CD14-positive monocyte (primary cell): ENCODE results near the gene TMEM61. TPM values are rescaled to one million over a fixed set of nuclear protein-coding genes. Genes with fewer than 3 reads are reported as not detected.

ENCODE experiments used
- DNase-seq, 3 donors: peaks; one replicate each; pipeline ENCODE4 v3.0.0-alpha.2; 2011 to 2022
- H2AFZ ChIP-seq: 2 replicates; pipeline ENCODE4 v1.6.0; 2012; ENCODE audit warnings: mild to moderate bottlenecking, low read depth, low read length, inconsistent platforms; ENCODE audit not compliant: insufficient read depth, poor library complexity, severe bottlenecking
- H3K27ac ChIP-seq, 2 donors: 1 replicate in 1 of 2; 2 replicates in 1 of 2; pipeline ENCODE4 v1.5.1; 2012 to 2013; ENCODE audit warnings: low read length in 2 of 2, control low read depth in 1 of 2, inconsistent platforms in 1 of 2, low read depth in 1 of 2, mild to moderate bottlenecking in 1 of 2
- H3K27me3 ChIP-seq, 2 donors: one replicate each; pipeline versions ENCODE4 v1.6.0 to v1.6.1; 2011 to 2013; ENCODE audit warnings: low read length in 2 of 2; ENCODE audit not compliant: control insufficient read depth in 2 of 2, insufficient read depth in 2 of 2
- H3K36me3 ChIP-seq, 2 donors: replicated peaks in 1 of 2; 1 replicate in 1 of 2; 2 replicates in 1 of 2; pipeline versions ENCODE4 v1.5.1 to v1.6.1; 2012 to 2013; ENCODE audit warnings: low read length in 2 of 2, control low read depth in 1 of 2, inconsistent platforms in 1 of 2, mild to moderate bottlenecking in 1 of 2; ENCODE audit not compliant: insufficient read depth in 2 of 2, control insufficient read depth in 1 of 2
- H3K4me1 ChIP-seq, 2 donors: 1 replicate in 1 of 2; 2 replicates in 1 of 2; pipeline versions ENCODE4 v1.5.1 to v1.6.1; 2012 to 2013; ENCODE audit warnings: low read length in 2 of 2, control low read depth in 1 of 2, inconsistent platforms in 1 of 2, mild to moderate bottlenecking in 1 of 2, moderate library complexity in 1 of 2; ENCODE audit not compliant: insufficient read depth in 2 of 2, control insufficient read depth in 1 of 2
- H3K4me2 ChIP-seq: replicated peaks from 2 replicates; pipeline ENCODE3; 2012; ENCODE audit warnings: low read length, moderate library complexity, mild to moderate bottlenecking; ENCODE audit not compliant: poor library complexity, severe bottlenecking; ENCODE audit errors: extremely low read depth
- H3K4me3 ChIP-seq, 3 experiments: fragments of 200-600 bp in 1 of 3; sonication (generic) in 1 of 3; replicated peaks in 1 of 3; 1 replicate in 2 of 3; 2 replicates in 1 of 3; pipeline ENCODE4 v1.5.1; 2011 to 2013; ENCODE audit warnings: low read length in 3 of 3, mild to moderate bottlenecking in 3 of 3, control low read depth in 2 of 3, low read depth in 2 of 3, inconsistent platforms in 1 of 3, moderate library complexity in 1 of 3
- H3K79me2 ChIP-seq: 2 replicates; pipeline ENCODE4 v1.6.0; 2012; ENCODE audit warnings: mild to moderate bottlenecking, control low read depth, inconsistent platforms, low read length, moderate library complexity; ENCODE audit not compliant: insufficient read depth
- H3K9ac ChIP-seq: 2 replicates; pipeline ENCODE4 v1.6.0; 2017; ENCODE audit warnings: low read length, mild to moderate bottlenecking; ENCODE audit not compliant: insufficient read depth, poor library complexity, severe bottlenecking
- H3K9me3 ChIP-seq, 2 donors: replicated peaks in 1 of 2; 1 replicate in 1 of 2; 2 replicates in 1 of 2; pipeline versions ENCODE4 v1.5.1 to v1.6.1; 2012 to 2013; ENCODE audit warnings: low read length in 2 of 2, control low read depth in 1 of 2; ENCODE audit not compliant: control insufficient read depth in 1 of 2, insufficient read depth in 1 of 2
- H4K20me1 ChIP-seq: 2 replicates; pipeline ENCODE4 v1.6.0; 2012; ENCODE audit warnings: mild to moderate bottlenecking, low read length, control low read depth, moderate library complexity; ENCODE audit not compliant: insufficient read depth
- H3K27ac Mint-ChIP-seq, 7 donors: one replicate each; pipeline ENCODE4 v1.8.0; 2020; ENCODE audit warnings: mild to moderate bottlenecking in 7 of 7, mixed read lengths in 7 of 7, moderate library complexity in 6 of 7, inconsistent platforms in 2 of 7
- H3K27me3 Mint-ChIP-seq, 3 donors: one replicate each; pipeline ENCODE4 v1.8.0; 2021 to 2022; ENCODE audit warnings: low read depth in 3 of 3, mild to moderate bottlenecking in 3 of 3, mixed read lengths in 3 of 3, moderate library complexity in 3 of 3, inconsistent platforms in 1 of 3
- H3K36me3 Mint-ChIP-seq, 2 donors: one replicate each; pipeline ENCODE4 v1.8.0; 2020; ENCODE audit warnings: mixed read lengths in 2 of 2, inconsistent platforms in 1 of 2, mild to moderate bottlenecking in 1 of 2
- H3K4me1 Mint-ChIP-seq: one replicate; pipeline ENCODE4 v1.8.0; 2020; ENCODE audit warnings: mild to moderate bottlenecking, mixed read lengths
- H3K4me3 Mint-ChIP-seq, 2 donors: one replicate each; pipeline ENCODE4 v1.8.0; 2020; ENCODE audit warnings: mild to moderate bottlenecking in 2 of 2, mixed read lengths in 2 of 2, moderate library complexity in 1 of 2
- H3K9me3 Mint-ChIP-seq, 7 donors: one replicate each; pipeline ENCODE4 v1.8.0; 2020 to 2022; ENCODE audit warnings: mixed read lengths in 7 of 7, mild to moderate bottlenecking in 6 of 7, moderate library complexity in 6 of 7, inconsistent platforms in 2 of 7
- CTCF ChIP-seq: fragments of 200-600 bp; IDR thresholded peaks from one replicate; pipeline ENCODE4 v1.8.0; 2022; ENCODE audit warnings: antibody characterized with exemption, mild to moderate bottlenecking
- WGBS: methylation state at CpG from one replicate; pipeline ENCODE4 v1.1.5; 2013; ENCODE audit warnings: missing lambda C conversion rate; ENCODE audit not compliant: insufficient coverage; 5-methylcytosine and 5-hydroxymethylcytosine counted together
- intact Hi-C, 2 donors: fragments of 100-400 bp; cut with micrococcal nuclease; formaldehyde crosslinking; loops; one replicate each; pipeline versions ENCODE4 v1.15.0 to v1.15.1; 2023
- polyA minus RNA-seq: library from RNA; depleted of rRNA, polyadenylated mRNA; stranded (reverse); fragments of >200 nt; gene quantifications from 2 replicates; pipeline ENCODE4 v1.2.3, GENCODE V29; 2012
- polyA plus RNA-seq, 3 donors: library from polyadenylated mRNA; depleted of rRNA in 1 of 3; unstranded in 2 of 3; stranded (reverse) in 1 of 3; fragments of 300-500 nt in 2 of 3; fragments of >200 nt in 1 of 3; fragmentation: Illumina TruSeq in 2 of 3; gene quantifications; 1 replicate in 2 of 3; 2 replicates in 1 of 3; pipeline ENCODE4 v1.2.3, GENCODE V29; 2012 to 2021
- total RNA-seq, 12 experiments: library from RNA in 1 of 12; stranded (reverse) in 1 of 12; fragments of 120-200 nt in 1 of 12; gene quantifications; one replicate each; pipeline ENCODE4 v1.2.4 and lab custom pipeline; 2013 to 2026; ENCODE audit warnings: mixed read lengths in 6 of 12, inconsistent platforms in 1 of 12

TMEM61 gene
- not detected for total RNA-seq (2013)
- not detected for polyA plus RNA-seq
- not detected in 2 replicates for polyA minus RNA-seq
- total RNA-seq (lab: John Stamatoyannopoulos, UW) = 0 to 0.32 (median 0) reads per million in 11 experiments

- no peak within 1 kb of the TSS for H3K4me3 ChIP-seq
Observed at GRCh38 chr1:54980528-54981241, at the start of gene TMEM61. TSS of gene TMEM61 (plus strand) at chr1:54980628. CDS start at chr1:54981066, 438 bp downstream.

More at GRCh38 chr1:54980528-54981241, at the start of gene TMEM61:
- H3K9me3 Mint-ChIP-seq = peaks cover 0 to 5% (median 0%) of the 10 kb centered on the region in 7 donors
- no peaks in the 10 kb centered on the region for H3K4me1 ChIP-seq
- no peak for DNase-seq
- H3K4me3 Mint-ChIP-seq = peak within 1 kb of the TSS in 1 of 2 donors; percentile 76
- H3K36me3 Mint-ChIP-seq = peaks cover 0 to 5% of the 10 kb centered on the region in 2 donors
- no peak for TF ChIP-seq CTCF
- intact Hi-C loops = no loop called here
- peaks cover 21 to 41% of the 10 kb centered on the region in 2 donors for H3K27me3 ChIP-seq
- H3K4me1 Mint-ChIP-seq = no peaks in the 10 kb centered on the region
- peak within 1 kb of the TSS; percentile 8 for H3K9ac ChIP-seq
- 10% methylated on average over 65 of the region's 69 CpGs for WGBS
- H2AFZ ChIP-seq = no peak within 1 kb of the TSS
- no peaks in the 10 kb centered on the region for H3K36me3 ChIP-seq
- H3K27ac ChIP-seq = no peak within 1 kb of the TSS
- H3K4me2 ChIP-seq = no peak within 1 kb of the TSS
- H3K79me2 ChIP-seq = no peaks in the 10 kb centered on the region
- no peaks in the 10 kb centered on the region for H4K20me1 ChIP-seq
- no peaks in the 10 kb centered on the region for H3K9me3 ChIP-seq
- peaks cover 50 to 55% (median 51%) of the 10 kb centered on the region in 3 donors for H3K27me3 Mint-ChIP-seq
- H3K27ac Mint-ChIP-seq = no peak within 1 kb of the TSS
